ENCODE measurements around the gene SYNPO. TPM values are rescaled to one million over a fixed set of nuclear protein-coding genes. Genes with fewer than 3 reads are reported as not detected.

The SYNPO gene
- total RNA-seq, 1 donor: 3.9 TPM

DNA sequence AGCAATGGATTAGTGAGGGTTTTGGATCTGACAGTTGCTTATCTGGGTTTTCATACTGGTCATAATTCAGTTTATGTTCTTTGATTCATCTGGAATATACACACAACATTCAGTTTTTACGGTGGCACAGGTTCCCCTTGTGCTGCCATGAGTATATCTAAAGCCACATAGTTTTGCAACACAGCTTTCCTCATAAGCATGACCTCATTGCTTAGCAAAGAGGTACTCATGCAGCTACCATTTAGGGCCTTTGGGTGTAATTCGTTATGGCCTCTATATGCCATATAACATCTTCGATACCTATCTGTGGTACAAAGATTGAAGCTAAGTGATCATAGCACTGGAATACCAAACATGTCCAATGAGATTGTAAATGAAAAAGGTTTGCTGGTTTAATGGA is 63.3 kb downstream of the SYNPO start:
- TF ChIP-seq, protein P1, sequence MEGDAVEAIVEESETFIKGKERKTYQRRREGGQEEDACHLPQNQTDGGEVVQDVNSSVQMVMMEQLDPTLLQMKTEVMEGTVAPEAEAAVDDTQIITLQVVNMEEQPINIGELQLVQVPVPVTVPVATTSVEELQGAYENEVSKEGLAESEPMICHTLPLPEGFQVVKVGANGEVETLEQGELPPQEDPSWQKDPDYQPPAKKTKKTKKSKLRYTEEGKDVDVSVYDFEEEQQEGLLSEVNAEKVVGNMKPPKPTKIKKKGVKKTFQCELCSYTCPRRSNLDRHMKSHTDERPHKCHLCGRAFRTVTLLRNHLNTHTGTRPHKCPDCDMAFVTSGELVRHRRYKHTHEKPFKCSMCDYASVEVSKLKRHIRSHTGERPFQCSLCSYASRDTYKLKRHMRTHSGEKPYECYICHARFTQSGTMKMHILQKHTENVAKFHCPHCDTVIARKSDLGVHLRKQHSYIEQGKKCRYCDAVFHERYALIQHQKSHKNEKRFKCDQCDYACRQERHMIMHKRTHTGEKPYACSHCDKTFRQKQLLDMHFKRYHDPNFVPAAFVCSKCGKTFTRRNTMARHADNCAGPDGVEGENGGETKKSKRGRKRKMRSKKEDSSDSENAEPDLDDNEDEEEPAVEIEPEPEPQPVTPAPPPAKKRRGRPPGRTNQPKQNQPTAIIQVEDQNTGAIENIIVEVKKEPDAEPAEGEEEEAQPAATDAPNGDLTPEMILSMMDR (IDR thresholded peaks at IDR 0.05; ENCODE audit: insufficient read depth, low read length): no peak
- no peak for DNase-seq (ENCODE audit: low read depth)

DNA sequence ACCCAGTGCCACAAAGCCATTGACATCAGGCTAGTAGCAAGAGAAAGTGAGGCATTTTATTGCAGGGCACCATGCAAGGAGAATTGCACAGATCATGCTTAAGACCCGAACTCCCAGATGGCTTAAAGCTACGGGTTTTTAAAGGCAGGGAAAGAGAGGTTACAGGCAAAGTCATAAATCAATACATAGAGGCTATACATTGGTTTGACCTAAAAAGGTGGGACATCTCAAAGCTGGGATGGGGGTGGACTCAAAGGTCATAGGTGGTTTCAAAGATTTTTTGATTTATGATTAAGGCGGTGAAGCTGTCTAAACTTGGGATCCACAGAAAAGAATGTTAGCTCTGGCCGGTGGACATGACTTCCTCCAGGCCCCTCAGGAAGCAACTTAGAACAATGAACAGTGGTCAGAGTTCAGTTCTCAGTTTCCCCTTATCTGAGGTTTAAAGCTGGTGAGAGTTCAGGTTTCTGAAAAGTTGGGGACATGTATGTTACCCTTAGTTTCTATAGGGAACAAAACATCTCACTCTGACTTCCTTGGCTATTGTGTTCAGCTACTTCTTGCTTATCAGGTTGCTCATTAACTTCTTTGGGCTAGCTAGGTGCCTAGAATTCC is 66.4 kb downstream of the SYNPO start:
- TF ChIP-seq, protein P1 (IDR thresholded peaks at IDR 0.05; ENCODE audit: insufficient read depth, low read length): no peak
- no peak overlapping the region for H3K4me3 ChIP-seq (ENCODE audit: low read depth, low read length)
- DNase-seq (ENCODE audit: low read depth): no peak

More for the DNA sequence above, 63.3 kb downstream of the SYNPO start:
- H3K4me3 ChIP-seq (ENCODE audit: low read depth, low read length): no peak overlapping the region

Other genes starting within 250 kb of the SYNPO start
- 0.41 and 1.1 TPM in 2 replicates for gene CD74, start 227.8 kb upstream of the SYNPO start, total RNA-seq (ENCODE audit: low replicate concordance)
- 3,673 and 3,861 TPM in 2 replicates for gene RPS14, start 190.9 kb upstream of the SYNPO start, total RNA-seq (ENCODE audit: low replicate concordance)
- 36.2 and 39.3 TPM in 2 replicates for gene NDST1, start 132.5 kb upstream of the SYNPO start, total RNA-seq (ENCODE audit: low replicate concordance)
- gene MYOZ3, start 20.6 kb downstream of the SYNPO start, total RNA-seq (ENCODE audit: low replicate concordance): 0.16 and 0.72 TPM in 2 replicates
- gene RBM22, start 60.4 kb downstream of the SYNPO start, total RNA-seq (ENCODE audit: low replicate concordance): 35.7 and 60.4 TPM in 2 replicates
- gene DCTN4, start 118.4 kb downstream of the SYNPO start, total RNA-seq (ENCODE audit: low replicate concordance): 38.5 and 73.9 TPM in 2 replicates
- 15.0 and 61.8 TPM in 2 replicates for gene SMIM3, start 138.1 kb downstream of the SYNPO start, total RNA-seq (ENCODE audit: low replicate concordance)
- 0.09 TPM in 1 of 2 replicates, not detected in the other for gene IRGM, start 205.9 kb downstream of the SYNPO start, total RNA-seq (ENCODE audit: low replicate concordance)

Data from fibroblast of the aortic adventitia (primary cell).